Measurements from ENCODE around the gene ZNF701. TPM values are rescaled to one million over a fixed set of nuclear protein-coding genes. Genes with fewer than 3 reads are reported as not detected.
"Not testable (repeated sequence)": the region's sequence is repeated elsewhere in the genome, so short reads cannot be mapped to it uniquely, and the experiment has no call there.

The ZNF701 gene

GRCh38 chr19:52627441-52627840, 57.4 kb downstream of the ZNF701 start:
- not testable (repeated sequence) for H2BK5ac ChIP-seq (ENCODE audit: low read length); H3K27ac ChIP-seq (ENCODE audit: low read depth, low read length); H2AK5ac ChIP-seq (ENCODE audit: low read length); H3K4me2 ChIP-seq (ENCODE audit: low read length); H4K5ac ChIP-seq (ENCODE audit: low read length); H4K8ac ChIP-seq (ENCODE audit: low read depth, low read length); H3K23ac ChIP-seq (ENCODE audit: low read length); H3K4ac ChIP-seq (ENCODE audit: low read depth, low read length); H3K18ac ChIP-seq (ENCODE audit: low read length); H3K4me3 ChIP-seq (ENCODE audit: low read length); H2BK120ac ChIP-seq (ENCODE audit: low read depth, low read length); H3K79me2 ChIP-seq (ENCODE audit: control insufficient read depth, insufficient read depth, low read length); H2BK15ac ChIP-seq (replicated peaks; ENCODE audit: low read depth); H3K4me1 ChIP-seq (ENCODE audit: control insufficient read depth, low read depth, low read length); H3K36me3 ChIP-seq (ENCODE audit: control insufficient read depth, insufficient read depth, low read length); H3K9ac ChIP-seq (ENCODE audit: low read length); H3K56ac ChIP-seq (ENCODE audit: low read length); H3K79me1 ChIP-seq (ENCODE audit: low read length); DNase-seq; H3K27me3 ChIP-seq (ENCODE audit: insufficient read depth, low read length, poor library complexity)
- WGBS (ENCODE audit: extremely low coverage, insufficient coverage, low lambda C conversion rate): no CpG with 5 or more reads among the region's 3 CpGs

- Histone ChIP-seq H2AK5ac (ENCODE audit: low read length) (no peak overlapping the region), H4K5ac (ENCODE audit: low read length) (no peak overlapping the region), H3K79me2 (ENCODE audit: control insufficient read depth, insufficient read depth, low read length) (no peaks in the 10 kb centered on the region), H3K4me3 (ENCODE audit: low read length) (no peak overlapping the region), H4K8ac (ENCODE audit: low read depth, low read length) (no peak overlapping the region), H3K79me1 (ENCODE audit: low read length) (no peaks in the 10 kb centered on the region), H3K36me3 (ENCODE audit: control insufficient read depth, insufficient read depth, low read length) (no peaks in the 10 kb centered on the region), H2BK120ac (ENCODE audit: low read depth, low read length) (no peak overlapping the region), H3K18ac (ENCODE audit: low read length) (no peak overlapping the region), H3K27ac (ENCODE audit: low read depth, low read length) (no peak overlapping the region), H2BK5ac (ENCODE audit: low read length) (no peak overlapping the region), H3K9ac (ENCODE audit: low read length) (no peak overlapping the region), H3K4ac (ENCODE audit: low read depth, low read length) (no peak overlapping the region), H3K56ac (ENCODE audit: low read length) (no peak overlapping the region), H3K4me1 (ENCODE audit: control insufficient read depth, low read depth, low read length) (peaks cover 2% of the 10 kb centered on the region), H3K27me3 (ENCODE audit: insufficient read depth, low read length, poor library complexity) (no peaks in the 10 kb centered on the region), H3K4me2 (ENCODE audit: low read length) (no peak overlapping the region), H3K23ac (ENCODE audit: low read length) (no peak overlapping the region), H2BK15ac (replicated peaks; ENCODE audit: low read depth) (no peak overlapping the region)
- no peak for DNase-seq
- WGBS (ENCODE audit: extremely low coverage, insufficient coverage, low lambda C conversion rate): no CpG with 5 or more reads among the region's 11 CpGs
These were observed 65.9 kb downstream of the ZNF701 start for GRCh38 chr19:52635786-52636570.

Small RNAs within 50 kb of the gene (small RNA-seq; reads per million reads assigned to genes)
- not detected for gene RPL39P34 (ENCODE audit: insufficient read depth)

Data from mesendoderm (in vitro differentiated cells).